A673 (cell line): ENCODE data around the gene ACOXL.

Experiments
- EZH2 ChIP-seq: fragments of 200-600 bp; sonication (generic); IDR thresholded peaks from 2 replicates; pipeline ENCODE4 v1.6.1; 2017; ENCODE audit warnings: borderline replicate concordance, low read depth, mild to moderate bottlenecking, mixed read lengths, antibody characterized with exemption, low read length; ENCODE audit not compliant: poor library complexity, severe bottlenecking
- TF ChIP-seq, protein P1 (sequence below): fragments of 300-800, 200-600 bp; sonication (generic); conservative IDR thresholded peaks from 2 replicates; pipeline ENCODE4 v1.5.1; 2017; ENCODE audit warnings: low read depth, mild to moderate bottlenecking, antibody characterized with exemption, low read length, moderate library complexity, mixed read lengths

DNA sequence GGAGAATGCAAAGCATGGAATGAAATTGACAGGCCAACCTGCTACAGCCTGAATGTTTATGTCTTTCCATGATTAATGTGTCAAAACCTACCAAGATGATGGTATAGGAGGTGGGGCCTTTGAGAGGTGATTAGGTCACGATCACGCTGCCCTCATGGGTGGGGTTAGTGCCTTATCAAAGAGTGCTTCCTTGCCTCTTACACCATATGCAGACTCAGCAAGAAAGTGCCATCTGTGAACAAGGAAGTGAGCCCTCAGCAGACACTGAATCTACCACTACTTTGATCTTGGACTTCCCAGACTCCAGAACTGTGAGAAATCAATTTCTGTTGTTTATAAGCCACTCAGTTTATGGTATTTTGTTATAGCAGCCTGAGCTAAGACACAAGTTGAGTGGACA lies 240.9 kb downstream of the ACOXL start:
- TF ChIP-seq, protein P1, sequence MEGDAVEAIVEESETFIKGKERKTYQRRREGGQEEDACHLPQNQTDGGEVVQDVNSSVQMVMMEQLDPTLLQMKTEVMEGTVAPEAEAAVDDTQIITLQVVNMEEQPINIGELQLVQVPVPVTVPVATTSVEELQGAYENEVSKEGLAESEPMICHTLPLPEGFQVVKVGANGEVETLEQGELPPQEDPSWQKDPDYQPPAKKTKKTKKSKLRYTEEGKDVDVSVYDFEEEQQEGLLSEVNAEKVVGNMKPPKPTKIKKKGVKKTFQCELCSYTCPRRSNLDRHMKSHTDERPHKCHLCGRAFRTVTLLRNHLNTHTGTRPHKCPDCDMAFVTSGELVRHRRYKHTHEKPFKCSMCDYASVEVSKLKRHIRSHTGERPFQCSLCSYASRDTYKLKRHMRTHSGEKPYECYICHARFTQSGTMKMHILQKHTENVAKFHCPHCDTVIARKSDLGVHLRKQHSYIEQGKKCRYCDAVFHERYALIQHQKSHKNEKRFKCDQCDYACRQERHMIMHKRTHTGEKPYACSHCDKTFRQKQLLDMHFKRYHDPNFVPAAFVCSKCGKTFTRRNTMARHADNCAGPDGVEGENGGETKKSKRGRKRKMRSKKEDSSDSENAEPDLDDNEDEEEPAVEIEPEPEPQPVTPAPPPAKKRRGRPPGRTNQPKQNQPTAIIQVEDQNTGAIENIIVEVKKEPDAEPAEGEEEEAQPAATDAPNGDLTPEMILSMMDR, result no peak
- no peak for TF ChIP-seq EZH2
